Heart left ventricle (tissue), 16 donors: Measurements from ENCODE around the gene SNX12. TPM values are rescaled to one million over a fixed set of nuclear protein-coding genes. Genes with fewer than 3 reads are reported as not detected.

ENCODE experiments used
- ATAC-seq, 4 donors: fragments of 200-7000 bp; cut with Tn5 transposase; one replicate each; pipeline ENCODE4 v1.9.1; 2020 to 2022; ENCODE audit warnings: moderate library complexity in 4 of 4, mild to moderate bottlenecking in 3 of 4, moderate number of reproducible peaks in 1 of 4
- DNase-seq, 5 donors: peaks; one replicate each; pipeline ENCODE4 v3.0.0-alpha.2; 2020
- H3K27ac ChIP-seq, 12 donors: fragments of 200-600 bp; sonication (generic) in 4 of 12; one replicate each; pipeline versions ENCODE4 v1.5.0 to v1.8.0; 2016 to 2022; ENCODE audit warnings: mild to moderate bottlenecking in 2 of 12
- H3K27me3 ChIP-seq, 9 donors: fragments of 200-600 bp; sonication (generic) in 2 of 9; one replicate each; pipeline versions ENCODE4 v1.5.1 to v1.8.0; 2016 to 2022; ENCODE audit warnings: mild to moderate bottlenecking in 3 of 9
- H3K36me3 ChIP-seq, 9 donors: fragments of 200-600 bp; sonication (generic) in 2 of 9; one replicate each; pipeline versions ENCODE4 v1.5.0 to v1.8.0; 2018 to 2022; ENCODE audit warnings: mild to moderate bottlenecking in 2 of 9
- H3K4me1 ChIP-seq, 12 donors: fragments of 200-600 bp; sonication (generic) in 4 of 12; one replicate each; pipeline versions ENCODE4 v1.5.0 to v1.8.0; 2016 to 2022; ENCODE audit warnings: mild to moderate bottlenecking in 3 of 12
- H3K4me3 ChIP-seq, 12 donors: fragments of 200-600 bp; sonication (generic) in 4 of 12; one replicate each; pipeline versions ENCODE4 v1.5.0 to v1.8.0; 2017 to 2022; ENCODE audit warnings: mild to moderate bottlenecking in 9 of 12, moderate library complexity in 4 of 12
- H3K9me3 ChIP-seq, 12 donors: fragments of 200-600 bp; sonication (generic) in 4 of 12; one replicate each; pipeline versions ENCODE4 v1.5.0 to v1.8.0; 2016 to 2022; ENCODE audit warnings: mild to moderate bottlenecking in 1 of 12
- POLR2A ChIP-seq, 2 donors: fragments of 450-650 bp; IDR thresholded peaks; one replicate each; pipeline ENCODE4 v1.6.1; 2017; ENCODE audit warnings: antibody characterized with exemption in 2 of 2, mild to moderate bottlenecking in 2 of 2, moderate library complexity in 2 of 2
- WGBS, 4 donors: extraction: QIAGEN DNeasy Blood & Tissue Kit in 2 of 4; methylation state at CpG; one replicate each; pipeline versions ENCODE4 v1.1.5 to v1.1.7; 2013 to 2018; 5-methylcytosine and 5-hydroxymethylcytosine counted together
- intact Hi-C, 10 donors: fragments of 100-400 bp; cut with DNase I; formaldehyde crosslinking; loops; one replicate each; pipeline versions ENCODE4 v1.11.1 to v1.14.2; 2022
- polyA plus RNA-seq, 2 donors: library from polyadenylated mRNA; stranded (reverse); fragments of 200-250 nt; gene quantifications; one replicate each; pipeline ENCODE4 v1.2.3, GENCODE V29; 2013
- total RNA-seq, 9 donors: library from RNA; depleted of rRNA in 2 of 9; stranded (reverse); fragments of >200 nt in 2 of 9; fragmentation: NEBNext Ultra II Directional in 3 of 9; extraction: Animal tissue kit (Norgen Biotek cat#: 25700) in 3 of 9; gene quantifications; one replicate each; pipeline versions ENCODE4 v1.1.0 to v1.2.4, GENCODE V29; 2016 to 2023
- TF ChIP-seq, protein P1 (sequence below), 12 donors: fragments of 200-600 bp; sonication (generic) in 4 of 12; IDR thresholded peaks; one replicate each; pipeline versions ENCODE4 v1.5.0 to v1.8.0; 2018 to 2022; ENCODE audit warnings: antibody characterized with exemption in 12 of 12, mild to moderate bottlenecking in 5 of 12
- donor health status: ischemic (EF 13 %, LVEDD 7.1; RV severe dilation, severe dysfunction).
- donor health status: healthy with polysubstance abuse.
- donor health status: DM: no; HTN: yes; CAD: no.
- donor health status: DM: no; HTN: no; CAD: no.
- donor health status: ischemic (EF 25% LVEDD 6.9; RV normal size, moderate dysfunction).
- donor health status: ischemic (EF 25% LVEDD 5.7; RV mildly dilated, moderate dysfunction).
- donor health status: healthy.
- donor health status: DM: yes; HTN: yes; CAD: no.
- donor health status: ischemic (EF 35%, LVEDD 5.7; RV mildly dilated, moderate dysfunction).
- donor health status: nonischemic (EF 11% LVEDD 7.7; RV severe dilation, severe dysfunction).
- donor health status: DM: yes; HTN: yes; CAD: no.
- donor health status: PGD.
- donor health status: ischemic (EF 29% LVEDD 5.4; RV normal size, mild dysfunction).
- donor health status: nonischemic (EF 23%, LVEDD 6.1; RV moderate dilation, normal function).

SNX12 gene
- total and polyA plus RNA-seq, 11 donors: 20.8 to 64.5 (median 47.7) TPM

DNA sequence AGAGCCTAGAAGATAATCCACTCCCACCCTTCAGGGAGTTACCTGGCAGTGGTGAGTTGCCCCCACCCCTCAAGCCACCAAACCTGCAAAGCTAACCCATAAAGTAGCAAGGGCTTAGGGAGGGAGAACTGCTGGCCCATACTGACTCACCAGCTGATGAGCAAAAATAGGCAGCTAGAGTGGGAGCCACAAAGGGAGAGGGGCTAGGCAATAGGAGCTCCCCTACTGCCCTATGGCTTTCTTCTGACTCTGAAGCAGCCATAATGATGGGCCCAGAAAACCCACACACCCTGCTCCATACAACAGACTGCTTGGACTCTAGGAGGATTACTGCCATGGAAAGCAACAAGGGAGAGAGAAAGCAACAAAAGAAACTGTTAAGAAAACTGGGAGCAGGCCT is 8.0 kb downstream of the SNX12 start:
- Histone ChIP-seq H3K36me3 (peaks cover 0 to 68% (median 37%) of the 10 kb centered on the region in 9 donors), H3K9me3 (no peaks in the 10 kb centered on the region), H3K4me3 (no peak overlapping the region), H3K4me1 (peaks cover 0 to 18% (median 0%) of the 10 kb centered on the region in 12 donors), H3K27ac (no peak overlapping the region), H3K27me3 (no peaks in the 10 kb centered on the region)
- intact Hi-C loops: no loop called here
- no peak for TF ChIP-seq POLR2A (IDR thresholded peaks at IDR 0.05)
- TF ChIP-seq, protein P1, sequence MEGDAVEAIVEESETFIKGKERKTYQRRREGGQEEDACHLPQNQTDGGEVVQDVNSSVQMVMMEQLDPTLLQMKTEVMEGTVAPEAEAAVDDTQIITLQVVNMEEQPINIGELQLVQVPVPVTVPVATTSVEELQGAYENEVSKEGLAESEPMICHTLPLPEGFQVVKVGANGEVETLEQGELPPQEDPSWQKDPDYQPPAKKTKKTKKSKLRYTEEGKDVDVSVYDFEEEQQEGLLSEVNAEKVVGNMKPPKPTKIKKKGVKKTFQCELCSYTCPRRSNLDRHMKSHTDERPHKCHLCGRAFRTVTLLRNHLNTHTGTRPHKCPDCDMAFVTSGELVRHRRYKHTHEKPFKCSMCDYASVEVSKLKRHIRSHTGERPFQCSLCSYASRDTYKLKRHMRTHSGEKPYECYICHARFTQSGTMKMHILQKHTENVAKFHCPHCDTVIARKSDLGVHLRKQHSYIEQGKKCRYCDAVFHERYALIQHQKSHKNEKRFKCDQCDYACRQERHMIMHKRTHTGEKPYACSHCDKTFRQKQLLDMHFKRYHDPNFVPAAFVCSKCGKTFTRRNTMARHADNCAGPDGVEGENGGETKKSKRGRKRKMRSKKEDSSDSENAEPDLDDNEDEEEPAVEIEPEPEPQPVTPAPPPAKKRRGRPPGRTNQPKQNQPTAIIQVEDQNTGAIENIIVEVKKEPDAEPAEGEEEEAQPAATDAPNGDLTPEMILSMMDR (IDR thresholded peaks at IDR 0.05): no peak
- DNase-seq (no peak), ATAC-seq (no peak)

DNA sequence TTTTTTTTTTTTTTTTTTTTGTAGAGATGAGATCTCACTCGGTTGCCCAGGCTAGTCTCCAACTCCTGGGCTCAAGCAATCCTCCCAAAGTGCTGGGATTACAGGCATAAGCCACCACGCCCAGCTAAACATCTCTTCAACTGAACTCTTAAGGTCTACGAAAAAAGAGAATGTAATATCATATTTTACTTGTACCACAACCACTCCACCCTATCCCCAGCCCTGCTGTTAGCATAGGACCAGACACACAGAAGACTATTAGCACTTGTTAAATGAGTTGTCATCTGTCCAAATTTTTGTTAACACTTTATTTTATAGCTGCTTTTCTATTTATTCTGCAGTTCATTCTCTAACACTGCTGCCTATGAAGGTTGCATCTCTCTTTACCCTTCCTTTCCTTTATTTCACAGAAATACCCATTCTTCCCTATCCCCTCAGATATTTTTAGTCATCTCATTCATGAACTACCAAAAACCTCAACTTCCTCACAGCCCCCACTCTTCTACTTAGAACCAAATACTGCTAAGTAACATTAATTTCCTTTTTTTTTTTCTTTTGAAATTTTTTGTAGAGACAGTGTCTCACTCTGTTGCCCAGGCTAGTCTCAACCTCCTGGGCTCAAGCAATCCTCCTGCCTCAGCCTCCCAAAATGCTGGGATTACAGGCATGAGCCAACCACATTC is 10.1 kb downstream of the SNX12 start:
- Histone ChIP-seq H3K4me3 (no peak overlapping the region), H3K27me3 (no peaks in the 10 kb centered on the region), H3K4me1 (peaks cover 0 to 18% (median 0%) of the 10 kb centered on the region in 12 donors), H3K27ac (no peak overlapping the region), H3K9me3 (no peaks in the 10 kb centered on the region), H3K36me3 (peaks cover 0 to 62% (median 36%) of the 10 kb centered on the region in 9 donors)
- intact Hi-C loops: no loop called here
- TF ChIP-seq, protein P1 (IDR thresholded peaks at IDR 0.05): no peak
- TF ChIP-seq POLR2A (IDR thresholded peaks at IDR 0.05): no peak
- 62 to 96% (median 78%) methylated on average over 3 of the region's 3 CpGs for WGBS, 4 donors
- ATAC-seq (no peak), DNase-seq (no peak)

DNA sequence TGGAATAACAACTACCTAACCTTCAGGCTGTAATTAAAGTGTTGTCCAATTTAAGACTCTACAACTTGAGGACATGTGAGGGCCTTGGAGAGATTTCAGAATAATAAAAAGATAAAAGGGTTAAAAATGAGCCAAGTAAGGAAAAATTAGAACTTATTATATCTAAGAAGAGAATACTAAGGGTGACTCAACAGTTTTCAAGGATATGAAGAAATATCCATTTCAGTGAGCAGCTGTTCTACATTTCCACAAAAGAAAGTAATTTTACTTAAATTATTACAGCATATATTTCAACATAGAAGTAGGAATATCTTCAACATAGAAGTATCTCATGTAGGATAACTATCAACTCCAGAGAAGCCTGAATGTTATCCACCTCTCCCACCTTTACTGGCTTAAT is 11.3 kb downstream of the SNX12 start:
- intact Hi-C loops: no loop called here
- DNase-seq (no peak), ATAC-seq (no peak)
- Histone ChIP-seq H3K9me3 (no peaks in the 10 kb centered on the region), H3K27ac (no peak overlapping the region), H3K27me3 (no peaks in the 10 kb centered on the region), H3K4me3 (no peak overlapping the region), H3K36me3 (peaks cover 0 to 53% (median 26%) of the 10 kb centered on the region in 9 donors), H3K4me1 (peaks cover 0 to 18% (median 0%) of the 10 kb centered on the region in 12 donors)
- TF ChIP-seq, protein P1 (IDR thresholded peaks at IDR 0.05): no peak
- no peak for TF ChIP-seq POLR2A (IDR thresholded peaks at IDR 0.05)

DNA sequence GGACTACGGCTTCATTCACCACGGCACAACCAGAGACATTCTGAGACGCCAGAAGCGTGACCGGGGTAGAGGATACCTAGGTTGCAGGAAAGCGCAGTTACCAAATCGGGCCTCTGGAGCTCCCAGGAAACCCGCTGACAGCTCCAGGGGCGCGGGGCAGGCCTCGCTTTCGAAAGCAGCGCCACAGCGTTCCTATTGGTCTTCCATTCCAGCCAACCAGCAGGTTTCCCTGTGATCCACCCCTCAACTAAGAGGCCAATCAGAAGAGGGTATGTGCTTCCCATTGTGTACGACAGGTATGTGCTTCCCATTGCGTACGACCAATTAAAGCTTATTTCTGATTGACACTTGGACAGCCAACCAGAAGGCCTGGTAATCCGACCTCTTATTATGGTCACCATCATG is 14.9 kb downstream of the SNX12 start:
- no peaks in the 10 kb centered on the region for H3K9me3 ChIP-seq
- H3K27ac ChIP-seq: no peak overlapping the region
- peaks cover 0 to 10% (median 0%) of the 10 kb centered on the region in 12 donors for H3K4me1 ChIP-seq
- peaks cover 0 to 19% (median 0%) of the 10 kb centered on the region in 9 donors for H3K36me3 ChIP-seq
- TF ChIP-seq POLR2A (IDR thresholded peaks at IDR 0.05): no peak
- TF ChIP-seq, protein P1 (IDR thresholded peaks at IDR 0.05): no peak
- peak; percentile 83 to 96 (median 94) for ATAC-seq
- no peaks in the 10 kb centered on the region for H3K27me3 ChIP-seq
- intact Hi-C loops: no loop called here
- DNase-seq: peak in 4 of 5 donors; percentile 8 to 51 (median 30)
- H3K4me3 ChIP-seq: peak overlapping the region in 9 of 12 donors; percentile 20 to 46 (median 37)
- WGBS, 4 donors: 12 to 41% (median 33%) methylated on average over 10 to 18 of the region's 18 CpGs
